HG03354 (cell line): ENCODE measurements around the gene CR2.
"Not testable (repeated sequence)": the region's sequence is repeated elsewhere in the genome, so short reads cannot be mapped to it uniquely, and the experiment has no call there.

Source experiments
- ATAC-seq: cut with Tn5 transposase; IDR thresholded peaks from one replicate; pipeline ENCODE4 v1.9.1; 2021; ENCODE audit warnings: mild to moderate bottlenecking; ENCODE audit not compliant: unreplicated experiment, poor library complexity, severe bottlenecking

Gene CR2

GRCh38 chr1:207501071-207501470 lies 46.9 kb downstream of the CR2 start:
- ATAC-seq, result no peak

GRCh38 chr1:207502726-207503125 lies 48.6 kb downstream of the CR2 start:
- no peak for ATAC-seq

GRCh38 chr1:207503950-207504349 lies 49.8 kb downstream of the CR2 start:
- ATAC-seq, result no peak

GRCh38 chr1:207504438-207504837 lies 50.3 kb downstream of the CR2 start:
- ATAC-seq, result no peak

GRCh38 chr1:207510444-207510843 lies 56.3 kb downstream of the CR2 start:
- no peak for ATAC-seq

GRCh38 chr1:207514890-207515289 lies 60.8 kb downstream of the CR2 start:
- ATAC-seq, result no peak

- no peak for ATAC-seq
Measured at GRCh38 chr1:207516729-207517128, 62.6 kb downstream of the CR2 start.

GRCh38 chr1:207518608-207519236 lies 64.6 kb downstream of the CR2 start:
- no peak for ATAC-seq

- ATAC-seq, result no peak
Measured at GRCh38 chr1:207519505-207520399, 65.6 kb downstream of the CR2 start.

GRCh38 chr1:207520400-207521345 lies 66.5 kb downstream of the CR2 start:
- not testable (repeated sequence) for ATAC-seq

- not testable (repeated sequence) for ATAC-seq
Measured at GRCh38 chr1:207525239-207525638, 71.1 kb downstream of the CR2 start.

- ATAC-seq, result not testable (repeated sequence)
Measured at GRCh38 chr1:207528401-207528800, 74.3 kb downstream of the CR2 start.

GRCh38 chr1:207536263-207536662 lies 82.1 kb downstream of the CR2 start:
- not testable (repeated sequence) for ATAC-seq
